ENCODE results near the gene MIDN.

MIDN gene

DNA sequence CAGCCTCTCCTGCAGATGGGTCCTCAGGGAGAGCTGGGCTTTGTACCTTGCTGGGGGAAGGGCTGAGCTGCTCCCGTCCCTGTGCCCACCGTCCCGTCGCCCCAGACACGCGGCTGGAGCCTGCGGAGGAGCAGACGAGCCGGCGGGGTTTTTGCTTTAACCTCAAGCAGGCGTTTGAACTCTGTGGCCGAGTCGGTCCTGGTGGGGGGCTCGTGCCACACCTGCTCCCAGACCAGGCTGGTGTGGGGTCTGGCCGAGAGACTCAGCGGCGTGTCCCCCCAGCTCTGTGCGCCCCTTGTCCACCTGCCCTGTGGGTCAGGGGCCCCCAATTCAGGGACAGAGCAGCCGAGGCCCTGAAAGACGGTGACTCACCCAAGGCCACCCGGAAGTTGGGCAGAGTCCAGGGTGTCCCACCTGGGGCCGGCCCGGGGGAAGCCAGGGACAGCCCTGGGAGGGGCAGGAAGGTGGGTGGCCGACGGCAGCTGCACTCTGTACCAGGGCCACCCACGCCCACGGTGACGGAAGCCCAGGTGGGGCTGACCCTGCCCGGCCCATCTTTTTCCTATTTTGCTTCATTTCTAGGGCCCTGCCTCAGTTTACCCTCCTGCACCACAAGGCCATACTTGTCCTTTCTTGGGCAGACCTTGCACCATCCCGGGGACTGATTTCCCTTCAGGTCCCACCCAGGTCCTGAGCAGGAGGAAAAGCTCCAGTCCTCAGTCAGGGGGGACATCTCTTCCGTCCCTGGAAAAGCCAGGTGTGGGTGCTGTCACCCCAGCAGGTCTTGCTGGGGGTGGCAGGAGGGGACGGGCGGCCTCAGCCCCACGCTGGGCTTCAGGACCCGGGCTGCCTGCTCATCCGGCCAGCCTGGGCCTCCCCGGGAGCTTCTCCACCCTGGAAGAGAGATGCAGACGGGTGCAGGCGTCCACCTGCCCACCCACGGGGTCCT is 42.6 kb downstream of the MIDN start:
- no peak for DNase-seq

DNA sequence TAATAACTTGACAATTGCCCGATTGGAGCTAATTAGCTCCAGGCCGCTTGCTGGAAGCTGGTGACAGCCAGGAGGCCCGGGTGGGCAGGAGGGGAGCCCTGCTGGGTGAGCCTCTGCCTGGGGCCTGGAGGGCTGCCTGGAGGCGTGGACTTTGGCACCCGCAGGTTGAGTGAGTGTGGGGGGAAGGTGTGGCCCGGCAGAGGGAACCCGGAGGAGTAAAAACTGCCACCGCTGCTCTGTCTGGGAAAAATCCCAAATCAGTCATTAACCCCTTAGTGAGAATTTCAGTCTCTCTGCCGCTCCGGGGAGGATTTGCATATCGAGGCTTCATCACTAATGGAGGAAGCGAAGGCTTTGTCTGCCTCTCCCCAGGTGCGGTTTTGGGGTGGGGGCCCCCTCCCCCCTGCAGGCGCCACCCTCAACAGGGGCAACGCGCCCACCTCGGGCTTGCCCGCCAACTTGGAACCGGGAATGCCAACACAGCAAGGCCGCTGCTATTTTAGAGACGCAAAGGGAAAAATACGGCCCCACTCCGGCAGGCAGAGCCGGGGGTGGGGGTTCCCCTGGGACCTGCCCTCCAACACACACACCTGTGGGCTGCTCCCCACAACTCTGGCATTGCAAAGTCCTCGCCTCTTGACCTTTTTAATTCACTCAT is 43.5 kb downstream of the MIDN start:
- DNase-seq: no peak
- no peak for TF ChIP-seq GATA1 (IDR thresholded peaks at IDR 0.05; ENCODE audit: low read depth, low read length)
- no peak for TF ChIP-seq POLR2A (IDR thresholded peaks at IDR 0.05; ENCODE audit: low read length)

More for the DNA sequence above, 42.6 kb downstream of the MIDN start:
- TF ChIP-seq POLR2A (IDR thresholded peaks at IDR 0.05; ENCODE audit: low read length) (no peak), GATA1 (IDR thresholded peaks at IDR 0.05; ENCODE audit: low read depth, low read length) (no peak)

- TF ChIP-seq GATA1 (IDR thresholded peaks at IDR 0.05; ENCODE audit: low read depth, low read length) (no peak), POLR2A (IDR thresholded peaks at IDR 0.05; ENCODE audit: low read length) (no peak)
- DNase-seq: no peak
Measured at GRCh38 chr19:1292419-1293151, 44.2 kb downstream of the MIDN start.

DNA sequence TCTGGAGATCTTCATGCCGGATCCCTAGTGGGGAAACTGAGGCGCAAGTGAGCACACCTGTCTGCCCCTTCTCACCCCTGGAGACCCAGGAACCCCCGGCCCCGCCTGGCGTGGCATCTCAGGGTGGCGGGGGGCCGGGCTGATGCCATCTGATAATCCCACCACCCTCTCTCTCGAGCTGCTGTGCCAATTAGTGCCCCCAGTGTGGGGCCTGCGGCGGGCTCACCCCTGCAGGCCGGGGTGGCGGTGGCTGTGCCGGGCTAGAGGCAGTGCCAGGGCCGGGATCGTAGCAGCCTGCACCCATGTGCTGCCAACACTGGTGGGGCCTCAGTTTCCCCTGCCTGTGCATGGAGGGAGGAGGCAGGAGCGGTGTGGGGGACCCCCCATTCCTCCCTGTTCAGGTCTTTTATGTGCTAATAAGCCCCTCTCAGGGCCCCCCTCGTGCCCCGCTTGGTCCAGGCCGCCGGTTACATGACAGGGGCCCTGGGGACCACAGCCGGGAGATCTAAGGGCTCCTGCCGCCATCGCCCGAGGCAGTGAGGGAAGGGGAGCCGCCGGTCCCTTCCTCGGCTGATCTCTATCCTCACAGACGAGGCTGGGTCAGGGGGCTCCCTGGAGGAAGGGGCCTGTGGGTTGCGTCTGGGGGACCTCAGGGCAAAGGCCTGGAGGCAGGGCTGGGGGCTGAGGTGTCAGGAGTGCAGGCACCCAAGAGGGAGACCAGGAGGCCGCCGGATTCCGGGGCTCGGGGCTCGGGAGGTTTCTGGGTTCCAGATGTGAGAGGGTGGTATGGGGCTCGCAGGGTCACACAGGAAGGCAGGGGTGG is 45.6 kb downstream of the MIDN start:
- no peak for DNase-seq
- TF ChIP-seq POLR2A (IDR thresholded peaks at IDR 0.05; ENCODE audit: low read length): no peak
- TF ChIP-seq GATA1 (IDR thresholded peaks at IDR 0.05; ENCODE audit: low read depth, low read length): no peak

DNA sequence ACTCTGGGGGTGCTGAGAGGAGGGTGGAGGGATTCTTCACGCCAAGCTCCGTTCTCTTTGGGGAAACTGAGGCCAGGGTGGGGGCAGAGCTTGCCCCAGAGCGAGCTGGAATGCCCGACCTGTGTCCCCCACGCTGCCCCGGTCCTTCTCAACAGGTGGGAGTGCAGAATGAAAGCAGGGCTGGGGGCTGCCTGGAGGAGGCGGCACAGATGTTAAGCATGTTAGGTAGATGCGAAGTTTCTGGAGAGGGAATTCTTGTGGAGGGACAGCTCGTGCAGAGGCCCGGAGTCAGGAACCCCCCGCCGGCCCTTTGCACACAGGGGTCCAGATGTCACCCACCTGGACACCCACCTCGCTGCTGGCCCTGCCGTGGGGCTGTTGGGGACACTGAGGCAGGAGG is 46.3 kb downstream of the MIDN start:
- TF ChIP-seq POLR2A (IDR thresholded peaks at IDR 0.05; ENCODE audit: low read length): no peak
- TF ChIP-seq GATA1 (IDR thresholded peaks at IDR 0.05; ENCODE audit: low read depth, low read length): no peak
- no peak for DNase-seq

DNA sequence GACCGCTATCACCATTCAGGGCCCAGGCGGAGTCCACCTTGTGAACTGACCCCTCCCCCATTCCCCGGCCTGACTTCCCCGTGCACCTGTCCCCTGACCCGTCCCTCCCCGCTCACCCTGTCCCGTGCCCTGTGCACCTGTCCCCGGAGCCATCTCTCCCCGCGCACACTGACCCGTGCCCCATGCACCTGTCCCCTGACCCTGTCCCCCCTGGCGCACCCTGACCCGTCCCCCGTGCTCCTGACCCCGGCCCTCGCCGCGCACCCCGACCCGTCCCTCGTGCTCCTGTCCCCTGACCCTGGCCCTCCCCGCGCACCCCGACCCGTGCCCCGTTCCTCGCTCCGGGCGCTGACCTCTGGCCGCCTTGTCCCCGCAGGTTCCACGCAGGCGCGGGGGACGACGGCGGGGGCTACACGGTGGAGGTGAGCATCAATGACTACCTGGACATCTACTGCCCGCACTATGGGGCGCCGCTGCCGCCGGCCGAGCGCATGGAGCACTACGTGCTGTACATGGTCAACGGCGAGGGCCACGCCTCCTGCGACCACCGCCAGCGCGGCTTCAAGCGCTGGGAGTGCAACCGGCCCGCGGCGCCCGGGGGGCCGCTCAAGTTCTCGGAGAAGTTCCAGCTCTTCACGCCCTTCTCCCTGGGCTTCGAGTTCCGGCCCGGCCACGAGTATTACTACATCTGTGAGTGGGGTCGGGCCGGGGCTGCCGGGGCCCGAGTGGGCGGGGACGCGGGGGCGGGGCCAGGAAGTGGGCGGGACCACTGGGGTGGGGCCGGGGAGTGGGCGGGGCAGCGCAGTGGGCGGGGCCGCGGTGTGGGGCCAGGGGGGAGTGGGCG is 47.0 kb downstream of the MIDN start:
- peak in 1 of 2 experiments; percentile 56 for DNase-seq
- no peak for TF ChIP-seq POLR2A (IDR thresholded peaks at IDR 0.05; ENCODE audit: low read length)
- no peak for TF ChIP-seq GATA1 (IDR thresholded peaks at IDR 0.05; ENCODE audit: low read depth, low read length)

DNA sequence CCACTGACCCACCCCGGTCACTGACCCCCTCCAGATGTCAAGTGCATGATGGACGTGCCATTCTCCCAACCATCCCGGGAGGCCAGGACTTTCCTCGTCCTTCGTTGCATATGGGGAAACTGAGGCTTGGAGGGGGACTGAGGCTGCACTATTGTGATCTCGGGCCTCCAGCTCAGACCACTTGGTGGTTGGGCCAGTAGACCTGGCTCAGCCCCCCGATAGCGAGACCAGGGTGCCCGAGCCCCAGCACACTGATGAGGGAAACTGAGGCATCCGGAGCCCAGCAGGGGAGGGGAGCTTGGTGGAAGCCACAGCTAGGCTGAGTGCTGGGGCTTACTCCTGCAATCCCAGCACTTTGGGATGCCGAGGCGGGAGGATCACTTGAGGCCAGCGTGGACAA is 47.7 kb downstream of the MIDN start:
- no peak for DNase-seq
- TF ChIP-seq GATA1 (IDR thresholded peaks at IDR 0.05; ENCODE audit: low read depth, low read length): no peak
- TF ChIP-seq POLR2A (IDR thresholded peaks at IDR 0.05; ENCODE audit: low read length): no peak

- no peak for DNase-seq
- TF ChIP-seq POLR2A (IDR thresholded peaks at IDR 0.05; ENCODE audit: low read length) (no peak), GATA1 (IDR thresholded peaks at IDR 0.05; ENCODE audit: low read depth, low read length) (no peak)
Measured at GRCh38 chr19:1296575-1297271, 48.3 kb downstream of the MIDN start.

DNA sequence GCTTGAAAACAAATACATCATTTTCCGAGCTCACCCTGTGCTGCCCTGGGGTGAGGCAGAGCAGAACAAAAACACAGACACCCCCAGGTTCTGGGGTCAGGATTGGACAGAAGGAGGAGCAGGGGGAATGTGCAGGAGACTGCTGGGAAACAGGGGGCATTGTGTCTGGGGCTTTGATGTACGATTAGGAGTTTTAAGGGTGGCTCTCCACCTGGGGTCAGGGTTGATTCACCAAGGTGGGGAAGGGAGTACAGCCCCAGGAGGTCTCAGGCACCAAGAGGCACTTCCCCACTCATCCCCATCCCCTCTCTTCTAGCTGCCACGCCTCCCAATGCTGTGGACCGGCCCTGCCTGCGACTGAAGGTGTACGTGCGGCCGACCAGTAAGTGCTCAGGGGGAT is 49.9 kb downstream of the MIDN start:
- TF ChIP-seq POLR2A (IDR thresholded peaks at IDR 0.05; ENCODE audit: low read length) (no peak), GATA1 (IDR thresholded peaks at IDR 0.05; ENCODE audit: low read depth, low read length) (no peak)
- no peak for DNase-seq

DNA sequence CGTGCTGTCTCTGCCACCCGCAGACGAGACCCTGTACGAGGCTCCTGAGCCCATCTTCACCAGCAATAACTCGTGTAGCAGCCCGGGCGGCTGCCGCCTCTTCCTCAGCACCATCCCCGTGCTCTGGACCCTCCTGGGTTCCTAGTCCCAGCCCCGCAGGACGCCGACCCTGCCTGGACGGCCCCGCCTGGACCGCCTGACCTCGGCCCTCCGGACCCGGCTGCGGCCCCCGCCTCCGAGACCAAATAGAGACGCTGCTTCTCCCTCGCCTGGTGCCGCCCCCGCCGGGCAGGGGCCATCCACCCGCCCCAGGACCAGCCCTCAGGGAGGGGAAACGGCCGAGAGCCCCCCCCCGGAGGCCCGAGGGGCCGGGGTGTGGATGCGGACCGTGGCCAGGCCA is 51.4 kb downstream of the MIDN start:
- no peak for TF ChIP-seq GATA1 (IDR thresholded peaks at IDR 0.05; ENCODE audit: low read depth, low read length)
- no peak for TF ChIP-seq POLR2A (IDR thresholded peaks at IDR 0.05; ENCODE audit: low read length)
- DNase-seq: no peak

- DNase-seq: no peak
- no peak for TF ChIP-seq GATA1 (IDR thresholded peaks at IDR 0.05; ENCODE audit: low read depth, low read length)
- TF ChIP-seq POLR2A (IDR thresholded peaks at IDR 0.05; ENCODE audit: low read length): no peak
Measured at GRCh38 chr19:1300744-1301490, 52.5 kb downstream of the MIDN start.
